ENCODE results near the gene PCDHB6. TPM values are rescaled to one million over a fixed set of nuclear protein-coding genes. Genes with fewer than 3 reads are reported as not detected.
"Not testable (repeated sequence)": the region's sequence is repeated elsewhere in the genome, so short reads cannot be mapped to it uniquely, and the experiment has no call there.

PCDHB6 gene
- total RNA-seq, 2 experiments from 2014 or later = not detected

DNA sequence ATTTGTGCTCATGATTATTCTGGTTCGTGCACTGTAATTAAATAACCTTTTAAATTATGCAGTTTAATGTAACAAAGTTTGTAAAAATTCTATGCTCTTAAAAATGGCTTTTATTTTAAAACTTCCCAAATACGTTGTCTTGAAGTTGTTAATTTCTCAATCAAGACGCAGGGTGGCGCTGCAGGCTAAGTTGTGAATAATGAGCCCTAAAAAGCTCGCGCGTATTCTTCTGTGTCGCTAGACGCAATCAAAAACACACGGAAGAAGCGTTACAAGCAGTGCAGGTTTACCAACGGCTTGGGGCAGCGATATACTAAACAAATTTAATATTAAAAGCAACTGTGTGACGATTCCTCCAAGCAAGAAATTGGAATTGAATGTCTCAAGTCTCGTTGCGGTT is 28.3 kb upstream of the PCDHB6 start, which contains the start of gene PCDHB4:
PCDHB4 (plus strand) TSS at position 256 of the 400 bp plus-strand sequence. CDS start 181 bp downstream, outside the sequence.
- no peak for DNase-seq (ENCODE audit: low spot score)
- intact Hi-C loops (cut with micrococcal nuclease; ENCODE audit: unreplicated experiment) = no loop called here
- TF ChIP-seq CTCF (conservative IDR thresholded peaks at IDR 0.05; ENCODE audit: low read length) = no peak
- POLR2A ChIA-PET = no interaction called here
- BruUV-seq (replicated peaks) = no TSS peak
- H3K79me2 ChIP-seq (ENCODE audit: insufficient read depth, low read depth, low read length) = no peaks in the 10 kb centered on the region
- no peaks in the 10 kb centered on the region for H3K9me3 ChIP-seq (ENCODE audit: low read length)
- H3K4me1 ChIP-seq (ENCODE audit: insufficient read depth, low read length, poor library complexity, severe bottlenecking) = no peaks in the 10 kb centered on the region
- CTCF ChIA-PET (ENCODE audit: unreplicated experiment) = no interaction called here
- no peaks in the 10 kb centered on the region for H3K9me2 ChIP-seq (ENCODE audit: insufficient read depth, low read length)
- no peaks in the 10 kb centered on the region for H3K36me3 ChIP-seq (ENCODE audit: insufficient read depth, low read length)
- no peak within 1 kb of the TSS for H3K27ac ChIP-seq (ENCODE audit: low read depth, low read length, poor library complexity, severe bottlenecking)
- H4K20me1 ChIP-seq (ENCODE audit: insufficient read depth, low read length) = no peaks in the 10 kb centered on the region
- no peak within 1 kb of the TSS for H2AFZ ChIP-seq (ENCODE audit: low read length)
- no peak within 1 kb of the TSS for H3K4me2 ChIP-seq (ENCODE audit: low read length)
- no peak within 1 kb of the TSS for H3K4me3 ChIP-seq (ENCODE audit: low read depth, low read length, poor library complexity, severe bottlenecking)

- BruUV-seq (replicated peaks) = no TSS peak
- Histone ChIP-seq H3K4me1 (ENCODE audit: insufficient read depth, low read length, poor library complexity, severe bottlenecking) (no peaks in the 10 kb centered on the region), H4K20me1 (ENCODE audit: insufficient read depth, low read length) (no peaks in the 10 kb centered on the region), H2AFZ (ENCODE audit: low read length) (no peak overlapping the region), H3K27ac (ENCODE audit: low read depth, low read length, poor library complexity, severe bottlenecking) (no peak overlapping the region), H3K9me2 (ENCODE audit: insufficient read depth, low read length) (no peaks in the 10 kb centered on the region), H3K9me3 (ENCODE audit: low read length) (no peaks in the 10 kb centered on the region), H3K4me3 (ENCODE audit: low read depth, low read length, poor library complexity, severe bottlenecking) (no peak overlapping the region), H3K36me3 (ENCODE audit: insufficient read depth, low read length) (no peaks in the 10 kb centered on the region), H3K4me2 (ENCODE audit: low read length) (no peak overlapping the region), H3K79me2 (ENCODE audit: insufficient read depth, low read depth, low read length) (no peaks in the 10 kb centered on the region)
- intact Hi-C loops (cut with micrococcal nuclease; ENCODE audit: unreplicated experiment) = no loop called here
- no peak for TF ChIP-seq CTCF (conservative IDR thresholded peaks at IDR 0.05; ENCODE audit: low read length)
- TF ChIP-seq EZH2phosphoT487 (IDR thresholded peaks at IDR 0.05; ENCODE audit: borderline replicate concordance, low read depth, low read length) = no peak
- CTCF ChIA-PET (ENCODE audit: unreplicated experiment) = no interaction called here
- DNase-seq (ENCODE audit: low spot score) = no peak
- POLR2A ChIA-PET = no interaction called here
Observed at GRCh38 chr5:141121985-141122384, 27.9 kb upstream of the PCDHB6 start.

DNA sequence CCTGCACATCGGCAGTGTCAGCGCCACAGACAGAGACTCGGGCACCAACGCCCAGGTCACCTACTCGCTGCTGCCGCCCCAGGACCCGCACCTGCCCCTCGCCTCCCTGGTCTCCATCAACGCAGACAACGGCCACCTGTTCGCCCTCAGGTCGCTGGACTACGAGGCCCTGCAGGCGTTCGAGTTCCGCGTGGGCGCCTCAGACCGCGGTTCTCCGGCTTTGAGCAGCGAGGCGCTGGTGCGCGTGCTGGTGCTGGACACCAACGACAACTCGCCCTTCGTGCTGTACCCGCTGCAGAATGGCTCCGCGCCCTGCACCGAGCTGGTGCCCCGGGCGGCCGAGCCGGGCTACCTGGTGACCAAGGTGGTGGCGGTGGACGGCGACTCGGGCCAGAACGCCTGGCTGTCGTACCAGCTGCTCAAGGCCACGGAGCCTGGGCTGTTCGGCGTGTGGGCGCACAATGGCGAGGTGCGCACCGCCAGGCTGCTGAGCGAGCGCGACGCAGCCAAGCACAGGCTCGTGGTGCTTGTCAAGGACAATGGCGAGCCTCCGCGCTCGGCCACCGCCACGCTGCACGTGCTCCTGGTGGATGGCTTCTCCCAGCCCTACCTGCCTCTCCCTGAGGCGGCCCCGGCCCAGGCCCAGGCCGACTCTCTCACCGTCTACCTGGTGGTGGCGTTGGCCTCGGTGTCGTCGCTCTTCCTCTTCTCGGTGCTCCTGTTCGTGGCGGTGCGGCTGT is 26.3 kb upstream of the PCDHB6 start:
- CTCF ChIA-PET (ENCODE audit: unreplicated experiment); H3K9me3 ChIP-seq (ENCODE audit: low read length); BruUV-seq (replicated peaks); H3K4me1 ChIP-seq (ENCODE audit: insufficient read depth, low read length, poor library complexity, severe bottlenecking); POLR2A ChIA-PET; H3K9me2 ChIP-seq (ENCODE audit: insufficient read depth, low read length); H3K27ac ChIP-seq (ENCODE audit: low read depth, low read length, poor library complexity, severe bottlenecking); H3K4me3 ChIP-seq (ENCODE audit: low read depth, low read length, poor library complexity, severe bottlenecking); H3K79me2 ChIP-seq (ENCODE audit: insufficient read depth, low read depth, low read length); H2AFZ ChIP-seq (ENCODE audit: low read length); H4K20me1 ChIP-seq (ENCODE audit: insufficient read depth, low read length); DNase-seq (ENCODE audit: low spot score); intact Hi-C loops (cut with micrococcal nuclease; ENCODE audit: unreplicated experiment); H3K36me3 ChIP-seq (ENCODE audit: insufficient read depth, low read length); H3K4me2 ChIP-seq (ENCODE audit: low read length): not testable (repeated sequence)

Data from OCI-LY7 (cell line).